AG04449 (cell line): ENCODE results near the gene PLA2G2A.

Source experiments
- CTCF ChIA-PET: fragments of 350-600 bp; formaldehyde crosslinking; extraction: SDS; loops from one replicate; lab custom pipeline; 2021; ENCODE audit warnings: antibody characterized with exemption; lab: Yijun Ruan, JAX
- POLR2A ChIA-PET: fragments of 400-600, 350-600 bp; formaldehyde crosslinking; extraction: SDS; loops from one replicate; lab custom pipeline; 2020; ENCODE audit warnings: antibody characterized with exemption, inconsistent platforms; lab: Yijun Ruan, JAX
- DNase-seq: peaks from one replicate; pipeline ENCODE4 v3.0.0-alpha.2; 2010; ENCODE audit warnings: low read depth, low spot score
- H3K4me3 ChIP-seq: 2 replicates; pipeline ENCODE4 v1.5.1; 2011; ENCODE audit warnings: low read depth, mild to moderate bottlenecking, control low read depth, low read length
- TF ChIP-seq, protein P1 (sequence below): IDR thresholded peaks from one replicate; pipeline ENCODE4 v1.5.1; 2011; ENCODE audit warnings: mild to moderate bottlenecking, moderate library complexity, low read length, control low read depth, inconsistent platforms; ENCODE audit not compliant: insufficient read depth; ENCODE audit errors: missing control alignments

Gene PLA2G2A

DNA sequence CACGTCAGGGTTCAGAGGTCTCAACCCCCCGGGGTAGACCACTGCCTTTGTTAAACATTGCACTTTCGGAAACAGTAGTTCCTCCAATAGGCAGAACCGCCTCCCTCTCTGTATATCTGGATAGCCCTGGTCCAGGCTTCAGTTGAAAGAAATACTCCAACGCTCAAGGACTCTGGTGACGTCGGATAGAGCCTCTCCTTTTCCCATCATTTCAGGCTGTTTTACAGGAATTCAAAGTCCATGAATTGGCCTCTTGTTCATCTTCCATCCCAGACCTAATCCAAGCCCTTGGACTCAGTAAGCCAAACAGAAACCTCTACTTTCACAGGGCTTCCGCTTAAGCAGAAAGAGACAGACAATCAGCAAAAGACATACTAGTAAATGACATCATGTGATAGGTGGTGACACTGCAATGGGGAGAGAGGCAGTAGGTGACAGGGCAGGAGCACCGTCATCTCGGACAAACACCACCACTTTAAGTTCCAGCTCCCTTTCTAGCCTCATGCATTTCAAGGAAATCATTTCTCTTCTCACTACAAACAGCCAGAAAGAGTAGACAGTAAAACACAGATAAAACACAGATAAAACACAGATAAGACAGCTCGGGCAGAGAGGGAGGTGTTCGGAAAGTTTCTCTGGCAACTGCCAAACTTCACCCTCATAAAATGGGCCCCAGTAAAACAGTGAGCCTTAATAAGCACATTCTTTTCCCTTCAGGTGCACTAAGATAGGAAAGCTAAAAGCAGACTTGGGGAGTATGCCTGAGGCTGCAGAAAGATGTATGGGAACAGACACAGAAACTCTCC is 2.3 kb upstream of the PLA2G2A start:
- no peak for DNase-seq
- TF ChIP-seq, protein P1, sequence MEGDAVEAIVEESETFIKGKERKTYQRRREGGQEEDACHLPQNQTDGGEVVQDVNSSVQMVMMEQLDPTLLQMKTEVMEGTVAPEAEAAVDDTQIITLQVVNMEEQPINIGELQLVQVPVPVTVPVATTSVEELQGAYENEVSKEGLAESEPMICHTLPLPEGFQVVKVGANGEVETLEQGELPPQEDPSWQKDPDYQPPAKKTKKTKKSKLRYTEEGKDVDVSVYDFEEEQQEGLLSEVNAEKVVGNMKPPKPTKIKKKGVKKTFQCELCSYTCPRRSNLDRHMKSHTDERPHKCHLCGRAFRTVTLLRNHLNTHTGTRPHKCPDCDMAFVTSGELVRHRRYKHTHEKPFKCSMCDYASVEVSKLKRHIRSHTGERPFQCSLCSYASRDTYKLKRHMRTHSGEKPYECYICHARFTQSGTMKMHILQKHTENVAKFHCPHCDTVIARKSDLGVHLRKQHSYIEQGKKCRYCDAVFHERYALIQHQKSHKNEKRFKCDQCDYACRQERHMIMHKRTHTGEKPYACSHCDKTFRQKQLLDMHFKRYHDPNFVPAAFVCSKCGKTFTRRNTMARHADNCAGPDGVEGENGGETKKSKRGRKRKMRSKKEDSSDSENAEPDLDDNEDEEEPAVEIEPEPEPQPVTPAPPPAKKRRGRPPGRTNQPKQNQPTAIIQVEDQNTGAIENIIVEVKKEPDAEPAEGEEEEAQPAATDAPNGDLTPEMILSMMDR, result no peak
- POLR2A ChIA-PET, result no interaction called here
- H3K4me3 ChIP-seq, result no peak overlapping the region
- CTCF ChIA-PET, result interaction anchor here (1.5 kb wide), 1 partner anchor 8 kb away, joined by 3 read pairs; no protein-coding TSS in a partner anchor

DNA sequence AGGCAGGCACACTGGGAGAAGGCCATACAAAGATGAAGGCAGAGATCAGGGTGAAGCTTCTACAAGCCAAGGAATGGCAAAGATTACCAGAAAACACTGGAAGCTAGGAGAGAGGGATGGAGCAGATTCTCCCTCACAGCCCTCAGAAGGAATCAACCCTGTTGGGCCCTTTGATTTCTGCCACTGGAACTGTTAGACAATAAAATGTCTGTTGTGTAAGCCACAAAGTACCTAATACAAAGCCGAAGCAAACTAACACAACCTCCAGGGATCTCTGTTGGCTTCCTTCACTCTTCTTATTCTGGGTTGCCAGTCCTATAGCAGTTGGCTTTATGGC is 1.7 kb upstream of the PLA2G2A start:
- DNase-seq, result no peak
- ChIA-PET POLR2A (no interaction called here), CTCF (interaction anchor here (1.0 kb wide), 1 partner anchor 214 kb away, joined by 4 read pairs; no protein-coding TSS in a partner anchor)
- TF ChIP-seq, protein P1, result no peak
- no peak overlapping the region for H3K4me3 ChIP-seq

DNA sequence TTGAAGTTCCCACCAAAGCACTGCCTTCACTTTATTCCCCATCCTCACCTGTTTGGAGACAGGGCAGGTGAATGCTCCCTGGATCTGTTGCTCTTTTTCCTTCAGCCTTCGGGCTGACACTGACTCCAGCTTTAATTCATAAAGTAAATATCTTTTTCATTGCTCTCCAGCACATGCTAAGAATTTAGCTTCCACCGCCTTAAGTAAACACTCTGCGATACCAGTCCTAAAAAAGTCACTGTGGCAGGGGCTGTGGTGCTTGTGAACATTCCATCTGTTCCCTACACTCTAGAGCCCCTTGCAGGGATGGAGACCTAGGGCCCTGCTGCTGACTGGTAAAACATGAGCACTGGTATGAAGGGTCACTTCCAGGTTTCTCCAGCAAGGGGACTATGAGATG is 896 bp upstream of the PLA2G2A start:
- H3K4me3 ChIP-seq, result no peak overlapping the region
- TF ChIP-seq, protein P1, result no peak
- ChIA-PET POLR2A (no interaction called here), CTCF (interaction anchor here (1.0 to 1.8 kb wide), 3 partner anchors 172 to 215 kb away, joined by 4 to 8 read pairs (median 5); no protein-coding TSS in a partner anchor)
- no peak for DNase-seq

DNA sequence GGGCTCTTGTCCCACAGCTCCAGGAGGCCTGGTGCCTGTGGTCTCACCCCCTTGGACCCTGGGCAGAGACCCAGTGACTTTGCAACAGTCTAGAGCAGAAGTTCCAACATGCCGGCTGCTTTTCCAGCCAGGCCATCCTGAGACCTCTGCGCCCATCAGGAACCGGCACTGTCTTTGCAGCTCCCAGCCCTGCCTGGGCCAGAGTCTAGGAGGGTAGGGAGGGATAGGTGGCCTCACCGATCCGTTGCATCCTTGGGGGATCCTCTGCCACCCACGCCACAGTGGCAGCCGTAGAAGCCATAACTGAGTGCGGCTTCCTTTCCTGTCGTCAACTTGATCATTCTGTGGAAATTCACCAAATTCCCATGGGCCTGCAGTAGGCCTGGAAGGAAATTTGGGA is 1.3 kb downstream of the PLA2G2A start:
- TF ChIP-seq, protein P1, result no peak
- CTCF ChIA-PET, result interaction anchor here (1.0 to 5.8 kb wide), 4 partner anchors 57 to 516 kb away, joined by 3 to 115 read pairs (median 44); no protein-coding TSS in a partner anchor
- POLR2A ChIA-PET, result no interaction called here
- H3K4me3 ChIP-seq, result no peak overlapping the region
- no peak for DNase-seq

DNA sequence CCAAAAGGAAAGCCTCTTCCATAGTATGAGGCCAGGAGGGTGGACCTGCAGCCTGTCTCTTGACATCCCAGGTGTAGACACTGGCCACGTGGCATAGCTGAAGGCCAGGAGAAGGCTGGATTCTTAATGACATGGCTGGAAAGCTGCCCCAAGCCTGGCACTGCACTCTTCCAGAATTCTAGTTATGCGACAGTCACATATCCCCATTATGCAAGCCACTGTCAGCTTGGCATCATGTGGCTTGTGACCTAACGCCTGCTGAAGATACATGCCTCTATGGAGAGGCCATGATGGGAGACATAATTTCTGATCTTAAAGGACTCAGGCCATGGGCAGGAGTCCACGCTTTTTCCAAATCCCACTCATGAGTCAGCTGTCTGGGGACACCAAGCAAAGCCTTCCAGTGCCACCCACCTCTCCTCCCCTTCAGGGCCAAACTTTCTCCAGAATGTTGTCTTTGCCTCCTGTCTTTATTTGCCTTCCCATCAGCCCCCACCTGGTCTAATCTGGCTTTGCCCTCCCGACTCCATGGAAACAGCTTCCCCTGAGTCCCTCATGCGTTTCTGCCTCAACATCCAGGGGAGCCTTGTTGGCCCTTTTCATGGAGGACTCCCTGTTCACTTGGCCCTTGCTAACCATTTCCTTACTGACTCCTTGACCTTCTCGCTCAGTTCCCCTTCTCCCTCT is 3.0 kb downstream of the PLA2G2A start:
- ChIA-PET CTCF (interaction anchor here (1.5 to 5.8 kb wide), 7 partner anchors 10 to 518 kb away, joined by 3 to 115 read pairs (median 17); no protein-coding TSS in a partner anchor), POLR2A (no interaction called here)
- TF ChIP-seq, protein P1, result no peak
- no peak for DNase-seq
- H3K4me3 ChIP-seq, result no peak overlapping the region
